GM18498 (cell line): ENCODE measurements around the gene GSK3A.
"Not testable (repeated sequence)": the region's sequence is repeated elsewhere in the genome, so short reads cannot be mapped to it uniquely, and the experiment has no call there.

Experiments used
- ATAC-seq: cut with Tn5 transposase; IDR thresholded peaks from one replicate; pipeline ENCODE4 v1.9.1; 2021; ENCODE audit warnings: mild to moderate bottlenecking, moderate library complexity; ENCODE audit not compliant: unreplicated experiment

Gene GSK3A

GRCh38 chr19:42269478-42270345 lies 27.3 kb upstream of the GSK3A start:
- no peak for ATAC-seq

DNA sequence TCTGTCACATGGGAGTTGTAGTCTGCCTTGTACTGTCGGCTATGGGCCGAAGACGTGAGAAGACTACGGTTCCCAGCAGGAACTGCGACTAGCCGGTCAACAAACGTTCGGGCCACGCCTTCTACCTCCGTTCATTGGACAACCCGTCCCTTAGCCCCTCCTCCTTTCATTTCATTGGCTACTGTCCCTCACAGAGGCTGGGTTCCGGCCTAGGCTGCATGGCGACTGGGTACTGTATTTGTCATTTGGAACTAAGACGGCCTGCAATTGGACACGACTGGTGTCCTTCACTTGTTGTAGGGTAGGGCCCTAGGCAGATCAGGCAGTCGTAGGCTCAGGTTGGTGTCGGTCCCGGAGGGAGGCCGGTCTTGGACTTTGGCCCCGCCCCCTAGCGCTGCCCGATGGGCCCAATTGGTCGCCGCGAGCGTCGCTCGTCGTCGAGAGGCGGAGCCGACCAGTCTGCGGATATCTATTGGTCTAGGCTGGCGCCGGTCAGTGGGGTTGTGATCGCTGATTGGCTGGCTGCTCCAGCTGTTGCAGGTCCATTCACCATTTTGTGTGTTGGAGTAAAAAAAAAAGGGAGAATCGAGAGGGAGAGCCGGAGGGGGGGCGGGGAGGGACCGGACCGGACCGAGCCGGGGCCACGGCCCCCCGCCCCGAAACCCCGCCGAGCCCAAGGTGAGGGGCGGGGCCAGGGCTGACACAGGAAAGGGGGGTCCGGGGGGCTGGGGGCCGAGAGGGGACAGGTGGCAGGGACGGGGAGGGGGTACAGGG lies 26.5 kb upstream of the GSK3A start, which contains the start of gene CIC:
CIC (plus strand) TSS at position 549 of the 774 bp plus-strand sequence. CDS start 2,532 bp downstream, outside the sequence.
- ATAC-seq, result peak; percentile 80

- ATAC-seq, result peak; percentile 65
Measured at GRCh38 chr19:42268142-42268703, 25.8 kb upstream of the GSK3A start.

GRCh38 chr19:42267644-42268141 lies 25.3 kb upstream of the GSK3A start:
- no peak for ATAC-seq

DNA sequence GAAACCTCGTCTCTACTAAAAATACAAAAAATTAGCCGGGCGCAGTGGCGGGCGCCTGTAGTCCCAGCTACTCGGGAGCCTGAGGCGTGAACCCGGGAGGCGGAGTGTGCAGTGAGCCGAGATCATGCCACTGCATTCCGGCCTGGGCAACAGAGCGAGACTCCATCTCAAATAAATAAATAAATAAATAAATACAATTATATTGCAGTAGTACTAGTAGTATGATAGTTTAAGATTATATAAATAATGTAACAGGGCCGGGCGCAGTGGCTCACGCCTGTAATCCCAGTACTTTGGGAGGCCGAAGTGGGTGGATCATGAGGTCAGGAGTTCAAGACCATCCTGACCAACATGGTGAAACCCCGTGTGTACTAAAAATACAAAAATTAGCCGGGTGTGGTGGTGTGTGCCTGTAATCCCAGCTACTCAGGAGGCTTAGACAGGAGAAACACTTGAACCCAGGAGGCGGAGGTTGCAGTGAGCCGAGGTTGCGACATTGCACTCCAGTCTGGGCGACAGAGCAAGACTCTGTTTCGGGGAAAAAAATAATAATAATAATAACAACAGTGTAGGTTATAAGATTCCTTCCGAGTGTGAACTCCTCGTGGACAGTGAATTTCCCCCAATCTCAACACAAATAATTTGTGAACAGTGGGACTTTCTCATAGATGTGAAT lies 24.7 kb upstream of the GSK3A start:
- not testable (repeated sequence) for ATAC-seq

DNA sequence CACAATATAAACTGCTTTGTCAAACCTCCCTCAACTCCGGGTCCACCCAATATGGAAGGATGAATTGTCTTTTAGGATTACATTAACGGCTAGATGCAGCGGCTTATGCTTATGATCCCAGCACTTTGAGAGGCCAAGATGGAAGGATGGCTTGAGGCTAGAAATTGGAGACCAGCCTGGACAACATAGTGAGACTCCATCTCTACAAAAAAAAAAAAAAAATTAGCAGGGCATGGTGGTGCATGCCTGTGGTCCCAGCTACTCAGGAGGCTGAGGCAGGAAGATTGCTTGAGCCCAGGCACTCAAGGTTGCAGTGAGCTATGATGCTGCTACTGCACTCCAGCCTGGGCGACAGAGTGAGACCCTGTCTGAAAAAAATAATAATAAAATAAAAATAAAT lies 23.7 kb upstream of the GSK3A start:
- not testable (repeated sequence) for ATAC-seq

DNA sequence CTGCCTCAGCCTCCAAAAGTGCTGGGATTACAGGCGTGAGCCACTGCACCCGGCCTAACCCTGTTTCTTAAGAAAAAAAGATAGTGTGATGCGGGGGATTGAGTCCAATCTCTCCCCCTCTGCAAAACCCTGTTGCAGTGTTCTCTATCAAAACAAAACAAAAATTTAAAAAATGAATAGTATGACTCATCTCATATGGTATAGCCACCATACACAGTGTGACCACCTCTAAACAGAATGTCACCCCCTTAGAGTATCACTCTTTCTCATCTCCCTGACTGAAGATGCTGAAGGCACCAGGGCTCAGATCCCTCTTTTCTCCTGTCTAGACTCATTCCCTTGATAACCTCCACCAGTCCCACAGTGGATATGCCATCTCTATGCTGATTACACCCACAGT lies 19.4 kb upstream of the GSK3A start:
- no peak for ATAC-seq

GRCh38 chr19:42257842-42258241 lies 15.4 kb upstream of the GSK3A start:
- ATAC-seq, result not testable (repeated sequence)

DNA sequence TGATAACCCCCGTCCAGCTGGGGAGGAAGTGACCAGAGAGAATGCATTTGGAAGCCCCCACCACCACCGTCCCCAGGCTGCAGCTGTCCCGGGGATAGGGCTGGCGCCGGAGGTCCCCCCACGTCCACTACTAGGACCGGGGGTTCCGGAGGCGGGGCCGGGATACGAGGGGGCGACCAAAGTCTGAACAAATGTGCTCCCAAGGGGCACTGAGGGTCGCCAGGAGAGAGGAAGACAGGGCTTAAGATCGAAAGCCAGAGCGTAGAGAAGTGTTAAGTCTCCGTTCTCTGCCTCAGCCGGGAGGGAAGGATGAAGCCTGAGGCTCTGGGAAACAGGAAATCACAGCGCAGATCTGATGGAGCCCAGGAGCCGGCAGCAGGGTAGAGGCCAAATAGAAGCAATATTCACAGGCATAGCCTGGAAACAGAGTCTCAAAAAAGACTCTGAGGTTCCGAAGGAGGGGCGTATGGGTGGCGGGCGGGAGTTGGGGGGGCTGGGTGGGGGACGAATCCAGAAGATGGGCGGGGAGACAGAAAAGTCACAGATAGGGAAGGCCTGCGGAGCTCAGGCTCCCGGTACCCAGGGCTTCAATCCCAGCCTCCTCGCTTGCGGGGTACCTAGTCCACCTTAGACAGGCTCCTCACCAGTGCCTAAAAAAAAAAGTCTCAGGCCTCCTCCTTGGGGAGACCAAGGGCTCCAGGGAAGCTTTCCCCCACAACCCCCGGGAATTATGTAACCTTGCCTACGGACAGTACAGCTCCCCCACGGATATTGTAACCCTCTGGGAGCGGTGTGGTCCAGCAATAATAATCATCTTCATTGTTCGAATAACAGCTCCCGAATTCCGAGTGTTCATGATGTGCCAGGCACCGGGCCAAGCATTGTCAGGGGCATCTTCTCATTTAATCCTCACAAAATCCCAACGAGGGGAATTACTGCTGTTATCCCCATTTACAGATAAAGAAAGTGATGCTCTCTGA lies 13.7 kb upstream of the GSK3A start:
- no peak for ATAC-seq

DNA sequence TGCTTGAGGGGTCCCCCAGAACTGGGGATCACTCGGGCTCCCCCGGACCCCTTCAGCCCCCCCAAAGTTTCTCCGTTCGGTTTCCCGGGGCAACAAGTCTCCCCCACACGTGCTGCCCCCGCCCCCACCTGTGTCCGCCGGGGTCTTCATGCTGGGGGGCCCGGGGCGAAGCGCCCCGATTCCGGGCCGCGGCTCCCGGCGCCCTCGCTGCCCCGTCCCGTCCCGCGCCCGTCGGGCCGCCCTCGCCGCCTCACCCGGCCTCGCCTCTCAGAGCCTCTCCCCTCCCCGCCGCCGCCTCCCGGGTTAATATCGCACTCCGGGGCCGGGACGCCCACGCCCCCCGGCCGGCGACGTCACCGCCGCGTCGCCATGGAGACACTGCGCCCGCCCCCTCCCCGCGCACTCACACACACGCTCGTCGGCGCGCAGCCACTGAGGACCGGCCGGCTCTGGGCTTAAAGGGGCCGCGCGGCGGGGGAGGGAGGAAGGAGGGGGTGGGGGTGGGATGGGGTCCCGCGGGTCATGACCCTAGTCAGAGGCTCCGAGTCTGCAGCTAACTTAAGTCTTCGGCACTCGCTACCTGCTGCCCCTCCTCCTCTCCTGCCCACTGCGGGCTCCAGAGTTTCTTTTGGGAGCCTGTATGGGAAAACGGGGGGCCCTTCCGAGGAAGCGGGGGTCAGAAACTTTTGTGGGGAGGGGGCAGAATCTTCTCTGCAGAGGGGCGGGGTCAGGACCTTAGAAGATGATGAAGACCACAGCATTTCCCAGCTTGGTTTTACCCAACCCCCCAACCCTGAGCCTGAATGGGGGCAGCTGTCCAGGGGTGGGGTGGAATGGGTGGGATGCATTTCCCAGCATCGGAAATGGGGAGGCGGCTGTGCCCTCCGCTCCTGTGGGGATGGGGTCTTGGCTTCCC lies 12.7 kb upstream of the GSK3A start, which contains the start of gene ERF:
ERF (minus strand) TSS at position 279 of the 916 bp plus-strand sequence; CDS start at position 150, 129 bp downstream.
- peak; percentile 70 for ATAC-seq

DNA sequence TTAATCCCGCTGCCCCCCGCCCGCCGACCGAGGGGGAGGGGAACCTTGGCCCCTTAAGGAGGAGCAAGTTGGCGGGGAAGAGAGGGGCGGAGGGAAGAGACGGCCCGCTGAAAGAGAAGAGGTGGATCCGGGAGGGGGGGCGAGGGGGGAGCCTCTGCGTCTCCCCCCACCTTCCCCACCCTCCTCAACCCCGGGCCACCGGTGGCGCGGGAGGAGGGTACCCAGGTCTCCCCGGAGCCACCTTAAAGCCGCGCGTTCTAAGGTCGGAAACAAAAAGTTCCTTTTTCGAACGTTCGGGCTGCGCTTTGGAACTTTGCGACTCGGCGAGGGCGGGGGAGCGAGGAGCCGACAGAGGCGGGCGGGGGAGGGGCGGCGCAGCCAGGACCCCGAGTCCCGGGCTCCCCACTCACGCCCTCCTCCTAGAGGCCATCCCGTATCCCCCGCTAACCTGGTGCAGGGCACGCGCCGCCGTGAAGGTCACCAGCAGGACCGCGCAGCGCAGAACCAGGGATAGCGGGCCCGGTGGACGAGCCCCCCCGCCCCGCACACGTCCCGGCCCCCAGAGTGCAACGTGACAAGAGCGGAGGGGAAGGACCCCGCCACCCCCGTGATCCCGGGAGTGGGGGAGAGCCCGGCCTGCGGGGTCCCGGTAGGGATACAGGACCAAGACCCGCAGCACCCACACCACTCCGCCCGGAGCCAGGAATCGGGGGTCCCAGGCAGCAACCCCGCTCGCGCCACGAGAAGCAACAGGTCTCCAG lies 11.9 kb upstream of the GSK3A start:
- ATAC-seq, result peak; percentile 31

GRCh38 chr19:42253245-42254088 lies 11.1 kb upstream of the GSK3A start:
- peak; percentile 15 for ATAC-seq

- ATAC-seq, result no peak
Measured at GRCh38 chr19:42252365-42253244, 10.2 kb upstream of the GSK3A start.

DNA sequence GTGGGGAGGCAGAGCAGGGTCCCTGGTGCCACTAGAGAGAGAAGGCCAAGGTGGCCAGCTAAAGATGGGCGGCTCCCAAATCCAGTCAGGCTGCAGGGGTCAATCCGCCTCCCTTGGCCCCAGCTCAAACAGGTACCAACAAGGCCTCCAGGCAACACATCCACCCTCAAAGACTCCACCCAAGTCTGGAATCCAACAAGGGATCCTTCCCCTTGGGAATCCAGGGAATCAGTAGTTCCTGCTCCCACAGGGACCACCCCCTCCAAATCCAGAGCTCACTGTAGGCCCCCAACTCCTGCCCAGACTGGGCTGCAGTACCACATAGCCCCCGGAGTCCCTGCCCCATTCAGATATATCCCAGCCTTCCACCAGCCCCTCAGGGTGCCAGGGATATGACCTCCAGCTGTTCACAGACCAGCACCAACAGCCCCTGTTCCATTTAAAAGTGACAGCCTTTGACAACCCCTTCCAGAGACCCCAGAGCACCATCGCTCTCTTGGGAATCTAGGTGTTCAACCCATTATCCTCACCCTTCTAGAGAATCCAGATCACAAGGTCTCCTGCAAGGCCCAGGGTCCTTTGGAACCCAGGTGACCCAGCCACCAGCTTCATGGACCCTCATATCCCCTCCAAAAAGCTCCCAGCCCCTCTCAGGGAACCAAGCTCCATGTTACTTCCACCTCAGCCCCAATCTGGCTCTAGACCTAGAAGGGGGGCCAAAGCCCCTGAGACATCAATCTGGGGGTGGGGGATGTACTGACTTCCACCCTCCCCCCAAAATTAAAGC lies 9.4 kb upstream of the GSK3A start:
- no peak for ATAC-seq
